ENCODE results near the gene CCNI.
"Not testable (repeated sequence)": the region's sequence is repeated elsewhere in the genome, so short reads cannot be mapped to it uniquely, and the experiment has no call there.

The CCNI gene

DNA sequence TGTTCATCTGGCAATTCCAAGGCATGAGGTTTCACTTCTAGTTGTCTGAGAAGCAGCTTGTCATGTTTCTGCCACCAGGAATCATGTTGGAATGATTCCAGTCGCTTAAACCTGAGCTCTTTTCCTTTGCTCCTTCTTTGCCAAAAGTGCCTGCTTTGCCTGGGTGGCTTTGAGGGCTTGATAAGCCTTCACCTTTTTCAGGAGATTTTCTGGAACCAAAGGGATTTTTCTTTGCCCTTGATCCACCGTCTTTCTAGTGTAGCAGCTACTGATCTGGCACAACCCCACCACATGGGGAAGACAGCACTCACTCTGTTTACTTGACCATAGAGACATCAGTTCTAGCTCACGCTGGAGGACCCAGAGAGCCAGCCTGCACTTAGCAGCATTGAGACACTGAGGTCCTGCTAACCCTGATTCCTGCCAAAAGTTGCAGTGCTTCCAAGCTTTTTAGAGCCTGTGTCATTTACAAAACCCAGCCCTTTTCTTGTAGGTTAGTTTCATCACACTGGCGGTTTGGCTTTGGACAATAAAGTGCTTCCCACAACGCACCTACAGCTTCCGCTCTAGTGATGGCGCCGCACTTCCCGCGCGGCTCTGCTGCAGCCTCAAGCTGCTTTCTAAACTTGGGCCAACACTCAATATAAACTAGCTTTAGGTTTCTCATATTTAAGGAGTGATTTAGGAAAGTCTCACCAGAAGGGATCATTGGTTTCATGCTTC, 7.3 kb upstream of the CCNI start:
- in situ Hi-C loops (cut with MboI; ENCODE audit: low sequenced_read_pairs), result no loop called here

DNA sequence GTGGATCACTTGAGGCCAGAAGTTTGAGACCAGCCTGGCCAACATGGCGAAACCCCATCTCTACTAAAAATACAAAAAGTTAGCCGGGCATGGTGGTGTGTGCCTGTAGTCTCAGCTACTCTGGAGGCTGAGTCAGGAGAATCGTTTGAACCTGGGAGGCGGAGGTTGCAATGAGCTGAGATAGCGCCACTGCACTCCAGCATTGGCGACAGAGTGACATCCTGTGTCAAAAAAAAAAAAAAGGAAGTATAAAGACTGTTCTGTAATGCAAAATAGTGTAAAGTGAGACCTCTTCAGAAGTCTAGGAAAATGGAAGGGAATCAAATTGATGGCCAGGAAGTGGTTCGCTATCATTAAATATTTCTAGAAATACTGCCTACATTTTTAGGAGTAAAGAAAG, 5.0 kb upstream of the CCNI start:
- in situ Hi-C loops (cut with MboI; ENCODE audit: low sequenced_read_pairs), result not testable (repeated sequence)

DNA sequence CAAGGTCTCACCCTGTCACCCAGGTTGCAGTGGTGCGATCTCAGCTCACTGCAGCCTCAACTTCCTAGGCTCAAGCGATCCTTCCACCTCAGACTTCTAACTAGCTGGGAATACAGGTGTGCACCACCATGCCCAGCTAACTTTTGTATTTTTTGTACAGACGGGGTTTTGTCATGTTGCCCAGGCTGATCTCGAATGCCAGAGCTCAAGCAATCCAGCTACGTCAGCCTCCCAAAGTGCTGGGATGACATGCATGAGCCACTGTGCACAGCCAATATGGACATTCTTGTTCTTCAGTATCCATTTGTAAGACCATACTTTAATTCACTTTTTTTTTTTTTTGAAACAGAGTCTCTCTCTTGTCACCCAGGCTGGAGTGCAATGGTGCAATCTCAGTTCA, 3.5 kb upstream of the CCNI start:
- in situ Hi-C loops (cut with MboI; ENCODE audit: low sequenced_read_pairs), result no loop called here

DNA sequence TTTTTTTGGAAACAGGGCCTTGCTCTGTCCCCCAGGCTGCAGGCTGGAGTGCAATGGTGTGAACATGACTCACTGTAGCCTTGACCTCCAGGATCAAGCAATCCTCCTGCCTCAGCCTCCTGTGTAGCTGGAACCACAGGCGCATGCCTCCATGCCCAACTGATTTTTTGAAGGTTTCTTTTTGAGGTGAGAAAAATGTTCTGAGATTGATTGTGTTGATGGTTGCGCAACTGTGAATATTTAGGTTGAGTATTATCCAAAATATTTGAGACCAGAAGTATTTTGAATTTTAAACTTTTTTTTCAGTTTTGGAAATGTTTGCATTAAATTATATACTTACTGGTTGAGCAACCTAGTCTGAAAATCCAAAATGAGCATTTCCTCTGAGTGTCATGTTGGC, 2.6 kb upstream of the CCNI start:
- in situ Hi-C loops (cut with MboI; ENCODE audit: low sequenced_read_pairs), result no loop called here

DNA sequence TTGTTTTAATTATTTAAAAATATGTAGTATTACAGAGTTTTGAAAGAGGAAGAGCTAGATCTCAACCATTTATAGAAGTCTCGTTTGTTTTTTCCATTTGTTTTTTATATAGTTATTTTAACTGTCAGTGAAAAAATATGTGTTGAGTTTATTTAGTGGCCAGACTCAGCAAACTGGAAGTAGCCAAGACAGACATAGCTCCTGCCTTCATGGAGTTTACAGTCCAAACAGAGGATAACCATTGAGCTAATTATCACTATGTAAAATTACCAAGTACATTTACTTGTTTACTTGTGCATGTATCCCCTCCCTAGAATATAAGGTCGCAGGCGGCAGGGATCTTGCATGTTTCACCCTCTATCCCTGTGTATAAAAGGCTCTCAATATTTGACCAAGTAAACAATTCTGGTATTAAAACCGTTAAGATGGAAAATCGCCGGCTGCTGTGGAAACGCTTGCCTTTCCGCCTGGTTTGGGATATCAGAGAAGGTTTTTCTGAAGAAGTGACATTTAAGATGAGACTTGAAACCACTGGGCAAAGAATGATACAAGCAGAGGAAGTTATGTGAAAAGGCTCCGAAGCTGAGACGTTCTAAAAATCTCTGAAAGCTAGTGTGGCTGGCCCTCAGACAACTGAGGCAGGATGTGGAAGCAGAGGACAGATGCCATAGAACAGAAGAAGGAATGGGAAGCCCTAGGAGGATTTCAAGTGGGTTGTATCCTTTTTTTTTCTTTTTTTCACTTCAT, 1.3 kb upstream of the CCNI start:
- in situ Hi-C loops (cut with MboI; ENCODE audit: low sequenced_read_pairs), result no loop called here

DNA sequence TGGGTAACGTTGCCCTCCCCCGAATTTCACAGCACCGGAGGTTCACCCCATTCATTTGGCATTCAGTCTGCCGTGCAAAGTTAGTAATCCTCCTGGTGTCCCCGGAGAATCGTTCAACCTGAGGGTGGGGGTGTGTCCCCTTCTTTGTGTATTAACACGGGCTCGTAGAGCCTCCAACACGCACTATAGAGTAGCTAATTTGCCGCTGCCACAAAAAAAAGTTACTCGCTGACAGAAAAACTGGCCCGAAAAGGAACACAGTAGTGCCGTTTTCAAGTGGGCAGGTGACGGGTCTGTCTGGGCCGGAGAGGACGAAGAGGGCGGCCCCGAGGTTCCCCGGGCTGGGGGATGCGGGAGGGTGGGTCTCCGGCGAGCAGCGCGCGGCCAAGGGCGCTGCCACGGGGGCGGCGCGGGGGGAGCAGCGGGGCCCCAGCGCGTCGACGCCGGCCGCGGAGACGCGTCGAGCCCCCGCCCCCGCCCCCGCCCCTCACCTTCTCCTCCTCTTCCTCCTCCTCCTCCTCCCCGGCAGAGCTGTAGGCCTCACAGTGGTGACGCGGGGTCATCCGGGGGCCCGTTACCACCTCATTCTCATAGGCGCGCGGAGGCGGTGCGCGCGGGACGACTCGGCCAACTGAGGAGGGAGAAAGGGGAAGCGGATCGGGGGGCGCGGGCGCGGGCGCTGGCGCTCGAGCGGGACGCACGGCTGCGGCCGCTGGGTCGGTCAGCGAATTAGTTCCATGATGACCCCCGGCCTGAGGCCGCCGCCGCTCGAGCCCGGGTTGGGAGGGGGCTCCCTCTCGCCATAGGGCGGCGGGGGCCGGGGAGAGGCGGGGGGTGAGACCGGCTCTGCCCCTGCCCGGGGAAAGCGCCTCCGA, 571 bp downstream of the CCNI start:
- in situ Hi-C loops (cut with MboI; ENCODE audit: low sequenced_read_pairs), result no loop called here

DNA sequence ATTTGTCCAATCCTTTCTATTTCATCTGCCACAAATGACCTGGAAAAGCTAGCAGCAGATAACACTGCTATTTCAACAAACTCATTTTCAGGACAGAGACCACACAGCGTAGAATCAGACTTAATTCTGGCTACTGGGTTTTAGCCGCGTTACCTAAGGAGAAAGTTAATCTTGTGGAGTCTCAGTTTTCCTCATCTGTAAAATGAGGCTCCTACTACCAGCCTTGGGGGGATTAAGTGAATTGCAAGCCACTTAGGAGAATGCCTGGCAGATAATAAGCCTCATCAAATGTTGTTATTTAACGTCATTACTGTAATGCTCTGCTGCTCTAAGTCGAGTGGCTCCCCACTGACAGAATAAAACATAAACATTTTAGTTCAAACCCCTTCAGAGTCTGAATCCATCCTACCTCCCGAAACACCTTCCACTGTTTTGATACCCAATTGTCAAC, 1.4 kb downstream of the CCNI start:
- in situ Hi-C loops (cut with MboI; ENCODE audit: low sequenced_read_pairs), result no loop called here

DNA sequence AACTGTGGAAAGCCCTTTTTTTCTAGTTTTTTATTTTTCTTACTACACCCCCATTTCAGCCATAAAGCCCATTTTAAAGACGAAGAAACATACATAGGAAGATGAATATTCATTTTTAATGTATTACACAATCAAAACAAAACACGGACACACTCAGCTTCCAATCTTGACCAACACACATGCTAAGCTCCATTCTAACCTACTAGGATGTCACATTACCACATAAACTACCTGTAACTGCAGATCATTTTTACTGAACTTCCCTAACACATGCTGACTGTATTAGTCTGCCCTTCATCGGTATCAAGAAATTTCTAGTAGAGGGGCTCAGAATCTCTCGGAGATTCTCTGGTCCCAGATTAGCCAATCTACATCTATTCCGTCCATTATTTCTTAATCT, 1.8 kb downstream of the CCNI start:
- in situ Hi-C loops (cut with MboI; ENCODE audit: low sequenced_read_pairs), result no loop called here

DNA sequence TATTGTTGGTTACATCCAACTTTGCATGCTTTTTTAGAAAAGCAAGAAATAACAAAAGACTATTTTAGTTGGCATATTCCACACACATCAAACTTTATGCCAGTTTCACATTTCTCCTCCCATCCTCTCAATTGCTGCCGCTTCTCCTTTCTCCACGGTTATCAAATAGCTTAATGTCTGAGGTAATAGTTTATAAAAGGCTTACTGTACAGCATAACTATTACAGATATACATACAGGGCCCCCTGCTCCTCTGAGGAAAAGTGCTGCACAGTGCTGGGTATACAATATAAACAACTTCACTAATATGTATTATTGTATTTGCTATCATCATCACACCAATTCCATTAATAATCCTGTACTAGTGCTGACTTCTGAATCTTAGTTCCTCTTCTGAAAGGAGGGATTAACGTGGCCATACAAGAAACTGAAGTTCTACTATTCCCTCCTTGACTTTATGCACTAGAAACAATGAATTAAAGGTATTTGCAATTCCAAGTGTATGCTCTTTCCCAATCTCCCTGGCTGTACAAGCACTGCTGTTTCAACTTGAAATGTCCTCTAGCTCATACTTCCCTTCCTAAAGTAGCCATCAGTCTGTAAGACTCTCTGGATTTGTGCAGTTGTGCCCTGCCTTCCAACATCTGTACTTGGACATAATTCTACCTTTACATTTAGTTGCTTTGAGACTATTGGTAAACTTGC, 2.5 kb downstream of the CCNI start:
- in situ Hi-C loops (cut with MboI; ENCODE audit: low sequenced_read_pairs), result no loop called here

DNA sequence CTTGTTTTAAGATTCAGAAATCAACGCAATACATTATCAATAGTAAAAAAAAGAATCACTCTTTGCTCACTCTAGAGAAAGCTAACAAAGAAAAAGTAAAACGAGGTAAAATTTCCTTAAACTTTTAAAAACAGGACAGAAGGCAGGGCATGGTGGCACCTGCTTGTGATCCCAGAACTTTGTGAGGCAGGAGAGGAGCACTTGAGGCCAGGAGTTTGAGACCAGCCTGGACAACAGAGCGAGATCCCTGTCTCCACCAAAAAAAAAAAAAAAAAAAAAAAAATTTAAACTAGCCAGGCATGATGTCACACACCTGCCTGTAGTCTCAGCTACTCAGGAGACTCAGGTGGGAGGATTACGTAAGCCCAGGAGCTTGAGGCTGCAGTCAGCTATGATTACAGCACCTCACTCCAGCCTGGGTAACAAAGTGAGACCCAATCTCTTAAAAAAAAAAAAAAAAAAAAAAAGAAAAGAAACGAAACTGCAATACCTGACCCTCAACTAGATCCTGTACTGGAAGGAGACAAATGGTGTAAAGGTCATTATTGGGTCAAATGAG, 3.5 kb downstream of the CCNI start:
- in situ Hi-C loops (cut with MboI; ENCODE audit: low sequenced_read_pairs), result no loop called here

DNA sequence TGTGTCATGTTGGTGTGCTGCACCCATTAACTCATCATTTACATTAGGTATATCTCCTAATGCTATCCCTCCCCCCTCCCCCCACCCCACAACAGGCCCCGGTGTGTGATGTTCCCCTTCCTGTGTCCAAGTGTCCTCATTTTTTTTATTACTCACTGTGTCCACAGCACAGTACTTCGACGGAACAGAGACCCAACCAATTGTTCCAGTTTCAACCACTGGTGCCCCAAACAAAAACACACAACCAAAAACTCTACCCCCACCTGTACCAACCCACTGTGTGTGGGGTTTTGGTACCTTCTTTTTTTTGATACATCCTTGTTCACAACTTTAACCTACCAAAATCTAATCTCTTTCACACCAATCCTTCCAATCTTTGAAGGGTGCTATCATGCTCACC, 6.3 kb downstream of the CCNI start:
- in situ Hi-C loops (cut with MboI; ENCODE audit: low sequenced_read_pairs), result not testable (repeated sequence)

DNA sequence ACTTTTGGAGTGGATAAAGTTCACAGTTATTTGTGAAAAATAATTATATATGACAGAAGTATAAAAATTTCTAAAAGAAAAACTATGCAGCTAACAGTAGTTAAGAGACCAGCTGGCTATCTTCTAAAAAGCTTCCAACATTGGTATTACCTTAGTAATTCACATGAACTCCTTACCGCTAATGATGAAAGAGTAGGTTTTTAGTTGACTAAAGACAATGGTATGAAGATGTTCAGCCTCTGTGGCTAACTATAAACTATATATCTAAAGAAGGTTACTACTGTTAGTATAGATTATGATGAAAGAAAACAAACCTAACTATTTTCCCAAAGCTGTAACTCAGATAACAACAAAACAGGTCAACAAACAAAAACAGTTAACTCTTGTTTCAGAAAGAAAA, 10.4 kb downstream of the CCNI start:
- in situ Hi-C loops (cut with MboI; ENCODE audit: low sequenced_read_pairs), result no loop called here

DNA sequence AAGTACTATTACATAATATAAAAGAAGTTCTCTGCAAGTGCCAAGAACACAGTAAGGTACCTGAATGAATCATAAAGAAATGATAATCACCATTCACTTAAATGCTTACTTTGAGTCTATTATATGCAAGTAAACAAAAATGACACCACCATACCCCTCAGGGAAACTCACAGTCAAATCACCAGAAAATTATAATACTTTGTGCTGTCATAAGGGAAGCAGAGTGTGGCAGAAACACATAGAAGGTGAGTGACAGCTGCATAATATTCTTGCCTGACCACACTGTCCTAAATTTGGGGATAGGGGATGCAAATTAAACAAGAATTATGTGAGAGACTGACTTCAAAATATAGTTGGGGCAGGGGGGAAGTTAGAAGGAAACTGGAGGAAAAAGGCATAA, 12.9 kb downstream of the CCNI start:
- in situ Hi-C loops (cut with MboI; ENCODE audit: low sequenced_read_pairs), result no loop called here

DNA sequence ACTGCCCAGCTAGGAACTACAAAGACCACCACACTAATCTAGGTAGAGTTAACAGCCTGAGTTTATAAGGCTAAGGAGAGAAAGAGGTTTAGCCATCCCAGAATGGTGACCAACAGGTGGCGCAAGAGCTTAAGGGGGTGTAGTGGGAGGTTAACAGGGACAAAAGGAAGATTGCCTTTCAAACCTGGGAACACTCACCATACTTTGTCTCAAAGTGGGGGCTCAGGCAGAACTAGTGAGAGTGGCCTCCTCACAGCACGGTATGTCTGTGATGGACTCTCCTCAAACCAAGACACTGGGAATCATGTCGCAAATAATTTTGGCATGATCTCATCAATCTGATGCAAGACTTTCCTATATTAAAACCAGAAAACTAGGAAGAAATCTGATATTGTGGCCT, 23.4 kb downstream of the CCNI start:
- in situ Hi-C loops (cut with MboI; ENCODE audit: low sequenced_read_pairs), result no loop called here

DNA sequence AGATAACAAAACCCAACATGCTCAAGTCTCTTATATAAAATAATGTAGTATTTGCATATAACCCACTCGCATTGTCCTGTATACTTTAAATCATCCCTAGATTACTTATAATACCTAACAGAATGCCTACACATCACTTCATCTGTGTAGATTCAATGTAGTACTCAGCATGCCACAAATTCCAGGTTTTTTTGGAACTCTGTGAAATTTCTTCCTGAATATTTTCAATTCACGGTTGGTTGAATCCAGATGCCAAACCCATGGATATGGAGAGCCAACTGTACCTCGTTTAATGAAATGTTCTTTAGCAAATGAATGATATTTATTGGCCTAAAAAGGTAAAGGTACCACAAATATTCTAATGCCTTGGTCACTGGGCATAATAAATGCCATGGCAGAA, 24.8 kb downstream of the CCNI start:
- in situ Hi-C loops (cut with MboI; ENCODE audit: low sequenced_read_pairs), result no loop called here

DNA sequence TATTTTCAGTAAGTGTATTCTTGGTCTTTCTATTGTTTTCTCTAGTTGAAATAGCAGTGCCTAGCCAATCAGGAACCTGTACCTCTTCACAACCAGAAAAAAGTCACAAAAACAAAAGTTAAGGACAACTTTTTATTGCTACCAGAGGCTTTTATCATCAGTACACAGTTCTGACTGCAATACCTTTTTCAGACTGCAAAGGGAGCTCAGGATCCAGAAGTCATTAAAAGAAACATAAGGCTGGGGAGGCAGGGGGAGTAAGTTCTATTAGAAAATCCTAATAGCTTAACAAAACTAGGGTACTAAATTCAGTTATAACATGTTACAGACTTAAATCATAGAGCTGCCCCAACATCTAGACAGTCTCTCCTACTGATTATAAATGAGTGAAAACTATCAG, 28.8 kb downstream of the CCNI start:
- in situ Hi-C loops (cut with MboI; ENCODE audit: low sequenced_read_pairs), result loop anchor here (10.0 kb wide), 1 partner anchor 148 kb away; no protein-coding TSS in a partner anchor

DNA sequence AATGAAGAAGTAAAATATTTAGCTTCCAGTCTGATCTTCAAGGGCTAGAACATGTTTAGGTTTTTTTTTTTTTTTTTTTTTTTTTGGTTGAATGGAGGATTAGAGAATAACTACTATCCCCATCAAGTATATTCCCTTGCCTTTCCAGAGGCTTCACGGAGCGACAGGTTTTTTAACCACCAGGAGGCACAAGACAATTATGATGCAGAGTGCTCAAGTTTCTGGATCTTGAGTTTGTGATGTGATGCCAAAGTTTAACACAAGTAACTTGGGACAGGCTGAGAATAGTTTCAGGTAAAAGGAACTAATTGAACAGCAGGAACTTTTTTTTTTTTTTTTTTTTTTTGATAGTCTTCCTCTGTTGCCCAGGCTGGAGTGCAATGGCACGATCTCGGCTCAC, 30.3 kb downstream of the CCNI start:
- in situ Hi-C loops (cut with MboI; ENCODE audit: low sequenced_read_pairs), result loop anchor here (10.0 kb wide), 1 partner anchor 149 kb away; no protein-coding TSS in a partner anchor

DNA sequence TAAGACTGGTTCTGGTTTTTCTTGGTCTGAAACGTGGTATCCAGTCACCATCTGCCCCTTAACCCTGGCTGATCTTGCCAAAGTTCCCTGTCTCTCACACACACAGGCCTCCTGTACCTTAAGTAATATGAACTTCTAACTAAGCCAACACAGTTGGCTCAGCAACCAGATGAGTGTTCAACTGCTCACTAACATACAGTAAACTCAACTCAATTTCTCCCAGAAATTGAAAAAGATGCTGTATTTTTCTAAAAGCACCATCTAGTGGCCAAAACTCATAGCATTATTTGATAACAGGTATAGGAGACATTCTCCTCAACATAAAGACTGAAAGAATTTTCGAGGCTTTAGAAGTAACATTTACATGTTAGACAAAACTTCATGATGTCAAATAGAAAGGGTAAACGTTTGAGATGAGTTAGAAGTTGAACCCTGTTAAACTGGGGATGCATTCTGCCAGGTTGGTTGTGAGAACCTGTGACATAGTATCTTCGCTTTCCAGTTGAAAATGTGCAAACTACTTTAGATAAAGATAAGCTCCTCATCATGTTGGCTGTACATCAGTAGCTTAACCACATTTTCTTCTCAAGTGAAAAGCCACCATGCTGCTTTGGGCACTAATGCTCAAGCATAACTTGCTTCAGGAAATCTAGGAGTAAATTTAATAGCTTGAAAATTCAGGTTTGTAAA, 31.2 kb downstream of the CCNI start:
- in situ Hi-C loops (cut with MboI; ENCODE audit: low sequenced_read_pairs), result loop anchor here (10.0 kb wide), 1 partner anchor 150 kb away; no protein-coding TSS in a partner anchor

DNA sequence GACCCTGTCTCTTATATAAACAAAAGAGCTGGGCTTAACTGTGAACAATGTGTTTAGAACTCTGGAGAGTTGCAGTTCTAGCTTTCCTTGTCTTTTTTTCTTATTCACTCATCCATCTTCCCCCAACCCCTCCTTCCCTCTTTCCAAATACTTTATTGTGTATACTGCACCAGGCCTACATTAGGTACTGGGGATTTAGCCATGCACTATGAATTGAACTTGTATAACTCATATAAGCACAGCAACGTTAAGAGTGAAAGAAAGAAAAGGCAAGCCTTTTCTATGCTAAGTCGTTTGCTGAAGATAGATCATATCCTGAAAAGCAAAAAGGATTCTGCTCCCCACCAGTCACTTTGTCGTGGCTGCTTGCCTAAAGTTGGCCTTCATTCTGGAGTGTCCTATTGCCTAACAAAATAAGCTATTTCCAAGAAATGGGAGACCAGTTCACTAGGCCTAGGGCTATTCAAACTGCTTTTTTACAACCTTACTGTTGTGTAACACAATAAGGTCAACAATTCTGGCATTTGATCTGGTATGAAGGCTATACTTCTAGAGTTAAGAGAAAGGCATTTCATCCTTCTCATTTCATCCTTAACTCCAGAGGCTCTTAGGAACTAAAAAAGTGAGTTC, 32.2 kb downstream of the CCNI start:
- in situ Hi-C loops (cut with MboI; ENCODE audit: low sequenced_read_pairs), result loop anchor here (10.0 kb wide), 1 partner anchor 151 kb away; no protein-coding TSS in a partner anchor
